PC-3 (cell line): ENCODE data around the gene MALAT1.

ENCODE experiments used
- CTCF ChIP-seq: fragments of 300-600 bp; sonication (generic); conservative IDR thresholded peaks from 2 replicates; pipeline ENCODE4 v1.5.1; 2017; ENCODE audit warnings: antibody characterized with exemption, low read depth, mild to moderate bottlenecking, low read length
- EZH2 ChIP-seq: fragments of 300-600 bp; sonication (generic); IDR thresholded peaks from one replicate; pipeline ENCODE4 v1.6.1; 2017; ENCODE audit warnings: antibody characterized with exemption, mild to moderate bottlenecking, low read length; ENCODE audit not compliant: unreplicated experiment

GRCh38 chr11:65492387-65492636, 6.5 kb upstream of the MALAT1 start:
- TF ChIP-seq EZH2 = no peak
- no peak for TF ChIP-seq CTCF
